ENCODE results near the gene SMC1B. TPM values are rescaled to one million over a fixed set of nuclear protein-coding genes. Genes with fewer than 3 reads are reported as not detected.

The SMC1B gene
- total and polyA plus RNA-seq, 4 donors = 0.02 to 0.05 TPM; not detected in 2

GRCh38 chr22:45389546-45389945, 23.9 kb downstream of the SMC1B start:
- no peaks in the 10 kb centered on the region for H3K9me3 ChIP-seq (ENCODE audit: control insufficient read depth in 4 of 4, low read length in 3 of 4)
- H3K36me3 ChIP-seq (ENCODE audit: control insufficient read depth in 4 of 4, insufficient read depth in 3 of 4, low read depth in 1 of 4, low read length in 3 of 4) = no peaks in the 10 kb centered on the region
- no peak for TF ChIP-seq HNF4G (IDR thresholded peaks at IDR 0.05)
- no peak for TF ChIP-seq RAD21 (IDR thresholded peaks at IDR 0.05)
- WGBS = 93% methylated on average over 3 of the region's 3 CpGs
- H3K9ac ChIP-seq (ENCODE audit: low read depth in 1 of 2, low read length in 2 of 2) = no peak overlapping the region
- H3K27me3 ChIP-seq (ENCODE audit: control insufficient read depth in 4 of 4, insufficient read depth in 4 of 4, low read length in 3 of 4) = no peaks in the 10 kb centered on the region
- no peaks in the 10 kb centered on the region for H3K4me1 ChIP-seq (ENCODE audit: control insufficient read depth in 4 of 4, insufficient read depth in 4 of 4, low read length in 3 of 4)
- H3K4me3 ChIP-seq (ENCODE audit: low read depth in 1 of 3, low read length in 3 of 3) = no peak overlapping the region
- no peak overlapping the region for H3K27ac ChIP-seq (ENCODE audit: low read depth in 1 of 2, low read length in 2 of 2)
- no peak for DNase-seq (ENCODE audit: low spot score)

GRCh38 chr22:45381348-45381747, 32.1 kb downstream of the SMC1B start:
- Histone ChIP-seq H3K27me3 (ENCODE audit: control insufficient read depth in 4 of 4, insufficient read depth in 4 of 4, low read length in 3 of 4) (no peaks in the 10 kb centered on the region), H3K9ac (ENCODE audit: low read depth in 1 of 2, low read length in 2 of 2) (no peak overlapping the region), H3K9me3 (ENCODE audit: control insufficient read depth in 4 of 4, low read length in 3 of 4) (no peaks in the 10 kb centered on the region), H3K4me1 (ENCODE audit: control insufficient read depth in 4 of 4, insufficient read depth in 4 of 4, low read length in 3 of 4) (no peaks in the 10 kb centered on the region), H3K27ac (ENCODE audit: low read depth in 1 of 2, low read length in 2 of 2) (no peak overlapping the region), H3K4me3 (ENCODE audit: low read depth in 1 of 3, low read length in 3 of 3) (no peak overlapping the region), H3K36me3 (ENCODE audit: control insufficient read depth in 4 of 4, insufficient read depth in 3 of 4, low read depth in 1 of 4, low read length in 3 of 4) (no peaks in the 10 kb centered on the region)
- 95% methylated on average over 2 of the region's 2 CpGs for WGBS
- no peak for DNase-seq (ENCODE audit: low spot score)
- TF ChIP-seq TAF1 (conservative IDR thresholded peaks at IDR 0.05) (no peak), ATF3 (IDR thresholded peaks at IDR 0.05) (no peak), FOXA1 (IDR thresholded peaks at IDR 0.05) (no peak), HNF4A (conservative IDR thresholded peaks at IDR 0.05) (no peak), RAD21 (IDR thresholded peaks at IDR 0.05) (no peak), MAX (IDR thresholded peaks at IDR 0.05) (no peak), HNF4G (IDR thresholded peaks at IDR 0.05) (no peak), GABPA (IDR thresholded peaks at IDR 0.05 in 1 of 2, conservative IDR thresholded peaks at IDR 0.05 in 1 of 2) (no peak), ZBTB33 (IDR thresholded peaks at IDR 0.05) (no peak), JUND (IDR thresholded peaks at IDR 0.05) (no peak), YY1 (IDR thresholded peaks at IDR 0.05) (no peak), FOXA2 (IDR thresholded peaks at IDR 0.05) (no peak), REST (IDR thresholded peaks at IDR 0.05) (no peak), SP1 (IDR thresholded peaks at IDR 0.05) (no peak), CTCF (IDR thresholded peaks at IDR 0.05; ENCODE audit: low read depth, low read length, missing input control) (no peak), RXRA (IDR thresholded peaks at IDR 0.05) (no peak), EGR1 (IDR thresholded peaks at IDR 0.05; ENCODE audit: low read depth in 2 of 2) (no peak), NR2F2 (IDR thresholded peaks at IDR 0.05) (no peak)
